Testis (tissue), 3 donors: ENCODE measurements around the gene BAD. TPM values are rescaled to one million over a fixed set of nuclear protein-coding genes. Genes with fewer than 3 reads are reported as not detected.
A peak's percentile ranks its signal among the peaks of the same experiment; 100 is the strongest.

Experiments
- DNase-seq: peaks from one replicate; pipeline ENCODE4 v3.0.0-alpha.2; 2019
- H3K27ac ChIP-seq, 2 donors: fragments of 200-600 bp; sonication (generic); one replicate each; pipeline ENCODE4 v1.5.1; 2019
- H3K27me3 ChIP-seq: fragments of 200-600 bp; sonication (generic); one replicate; pipeline ENCODE4 v1.5.1; 2019
- H3K36me3 ChIP-seq: fragments of 200-600 bp; sonication (generic); one replicate; pipeline ENCODE4 v1.5.1; 2017; ENCODE audit warnings: low read depth; ENCODE audit errors: missing control alignments
- H3K4me1 ChIP-seq: fragments of 200-600 bp; sonication (generic); one replicate; pipeline ENCODE4 v1.5.1; 2019
- H3K4me3 ChIP-seq, 2 donors: fragments of 200-600 bp; sonication (generic); one replicate each; pipeline ENCODE4 v1.5.1; 2017 to 2019
- H3K9me3 ChIP-seq: fragments of 200-600 bp; sonication (generic); one replicate; pipeline ENCODE4 v1.5.1; 2017
- POLR2A ChIP-seq: fragments of 450-650 bp; IDR thresholded peaks from one replicate; pipeline ENCODE4 v1.6.1; 2017; ENCODE audit warnings: antibody characterized with exemption, mild to moderate bottlenecking, moderate library complexity
- WGBS, 2 donors: methylation state at CpG; one replicate each; pipeline ENCODE4 v1.1.5; 2018; 5-methylcytosine and 5-hydroxymethylcytosine counted together
- intact Hi-C: fragments of 100-400 bp; cut with DNase I; formaldehyde crosslinking; loops from one replicate; pipeline ENCODE4 v1.15.1; 2023; ENCODE audit warnings: low total_unique reads
- polyA plus RNA-seq: library from polyadenylated mRNA; stranded (reverse); fragments of 350-450 nt; fragmentation: Illumina TruSeq; extraction: RNeasy Lipid Tissue Mini Kit (QIAGEN cat#74804); gene quantifications from one replicate; pipeline ENCODE4 v1.2.3, GENCODE V29; 2014; ENCODE audit warnings: low read depth, low replicate concordance; ENCODE audit not compliant: insufficient read depth
- total RNA-seq, 2 donors: library from RNA; depleted of rRNA; stranded (reverse); fragments of >200 nt; gene quantifications; one replicate each; pipeline ENCODE4 v1.2.3, GENCODE V29; 2016
- TF ChIP-seq, protein P1 (sequence below), 3 experiments: fragments of 450-650 bp in 2 of 3; fragments of 200-600 bp in 1 of 3; sonication (generic) in 1 of 3; IDR thresholded peaks; one replicate each; pipeline ENCODE4 v1.5.1; 2016 to 2019; ENCODE audit warnings: antibody characterized with exemption in 3 of 3, mild to moderate bottlenecking in 2 of 3, moderate library complexity in 1 of 3

Gene BAD
- total and polyA plus RNA-seq, 3 donors from 2014 or later: 85.2 to 110 (median 88.7) TPM

DNA sequence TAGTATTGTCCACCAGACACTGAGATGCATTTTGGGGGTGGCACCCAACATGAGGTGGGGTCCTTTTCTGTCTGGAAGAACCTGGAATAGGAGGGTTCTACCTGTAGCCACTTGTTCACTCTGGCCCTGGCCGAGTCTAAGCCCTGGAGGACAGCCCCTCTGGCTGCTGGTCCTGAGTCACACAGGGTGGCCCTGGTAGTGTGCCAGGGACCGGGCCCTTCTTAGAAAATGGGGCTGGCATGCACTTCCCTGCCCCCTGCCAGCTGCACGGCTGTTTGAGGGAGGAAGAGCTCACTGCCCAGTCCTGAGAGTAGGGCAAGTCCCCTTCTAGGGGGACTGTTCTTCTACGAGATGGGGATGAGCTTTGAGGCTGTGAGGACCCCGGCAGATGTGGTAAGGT, 31.0 kb downstream of the BAD start:
- Histone ChIP-seq H3K4me3 (no peak overlapping the region), H3K27ac (no peak overlapping the region), H3K36me3 (no peaks in the 10 kb centered on the region), H3K4me1 (peaks cover 22% of the 10 kb centered on the region), H3K27me3 (no peaks in the 10 kb centered on the region), H3K9me3 (no peaks in the 10 kb centered on the region)
- intact Hi-C loops: no loop called here
- no peak for DNase-seq
- WGBS, 2 donors: 71 to 78% methylated on average over 2 to 5 of the region's 5 CpGs
- TF ChIP-seq, protein P1, sequence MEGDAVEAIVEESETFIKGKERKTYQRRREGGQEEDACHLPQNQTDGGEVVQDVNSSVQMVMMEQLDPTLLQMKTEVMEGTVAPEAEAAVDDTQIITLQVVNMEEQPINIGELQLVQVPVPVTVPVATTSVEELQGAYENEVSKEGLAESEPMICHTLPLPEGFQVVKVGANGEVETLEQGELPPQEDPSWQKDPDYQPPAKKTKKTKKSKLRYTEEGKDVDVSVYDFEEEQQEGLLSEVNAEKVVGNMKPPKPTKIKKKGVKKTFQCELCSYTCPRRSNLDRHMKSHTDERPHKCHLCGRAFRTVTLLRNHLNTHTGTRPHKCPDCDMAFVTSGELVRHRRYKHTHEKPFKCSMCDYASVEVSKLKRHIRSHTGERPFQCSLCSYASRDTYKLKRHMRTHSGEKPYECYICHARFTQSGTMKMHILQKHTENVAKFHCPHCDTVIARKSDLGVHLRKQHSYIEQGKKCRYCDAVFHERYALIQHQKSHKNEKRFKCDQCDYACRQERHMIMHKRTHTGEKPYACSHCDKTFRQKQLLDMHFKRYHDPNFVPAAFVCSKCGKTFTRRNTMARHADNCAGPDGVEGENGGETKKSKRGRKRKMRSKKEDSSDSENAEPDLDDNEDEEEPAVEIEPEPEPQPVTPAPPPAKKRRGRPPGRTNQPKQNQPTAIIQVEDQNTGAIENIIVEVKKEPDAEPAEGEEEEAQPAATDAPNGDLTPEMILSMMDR (IDR thresholded peaks at IDR 0.05): no peak
- no peak for TF ChIP-seq POLR2A

DNA sequence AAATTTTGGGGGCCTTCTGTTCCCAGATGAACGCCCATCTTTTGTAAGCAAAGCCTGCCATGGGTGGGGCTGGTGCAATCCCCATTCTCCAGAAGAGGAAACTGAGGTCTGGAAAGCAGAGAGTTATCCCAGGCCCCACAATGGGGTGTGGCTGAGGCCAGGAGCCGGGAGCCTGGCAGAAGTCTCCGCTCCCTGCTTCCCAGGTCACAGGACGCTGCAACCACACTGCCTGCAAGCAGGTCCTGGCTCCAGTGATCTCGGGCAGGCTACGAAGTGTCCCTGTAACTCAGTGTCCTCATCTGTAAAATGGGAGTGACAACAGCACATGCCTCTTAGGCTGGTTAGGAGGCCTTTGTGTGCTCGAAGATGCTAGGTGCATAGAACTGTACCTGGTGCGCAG, 31.4 kb downstream of the BAD start:
- peaks cover 22% of the 10 kb centered on the region for H3K4me1 ChIP-seq
- H3K27ac ChIP-seq: peak overlapping the region in 1 of 2 donors; percentile 72
- TF ChIP-seq POLR2A: no peak
- TF ChIP-seq, protein P1 (IDR thresholded peaks at IDR 0.05): no peak
- H3K27me3 ChIP-seq: no peaks in the 10 kb centered on the region
- WGBS, 2 donors: 79% methylated on average over 8 of the region's 8 CpGs
- no peaks in the 10 kb centered on the region for H3K36me3 ChIP-seq
- no peak overlapping the region for H3K4me3 ChIP-seq
- no peaks in the 10 kb centered on the region for H3K9me3 ChIP-seq
- DNase-seq: no peak
- intact Hi-C loops: no loop called here

DNA sequence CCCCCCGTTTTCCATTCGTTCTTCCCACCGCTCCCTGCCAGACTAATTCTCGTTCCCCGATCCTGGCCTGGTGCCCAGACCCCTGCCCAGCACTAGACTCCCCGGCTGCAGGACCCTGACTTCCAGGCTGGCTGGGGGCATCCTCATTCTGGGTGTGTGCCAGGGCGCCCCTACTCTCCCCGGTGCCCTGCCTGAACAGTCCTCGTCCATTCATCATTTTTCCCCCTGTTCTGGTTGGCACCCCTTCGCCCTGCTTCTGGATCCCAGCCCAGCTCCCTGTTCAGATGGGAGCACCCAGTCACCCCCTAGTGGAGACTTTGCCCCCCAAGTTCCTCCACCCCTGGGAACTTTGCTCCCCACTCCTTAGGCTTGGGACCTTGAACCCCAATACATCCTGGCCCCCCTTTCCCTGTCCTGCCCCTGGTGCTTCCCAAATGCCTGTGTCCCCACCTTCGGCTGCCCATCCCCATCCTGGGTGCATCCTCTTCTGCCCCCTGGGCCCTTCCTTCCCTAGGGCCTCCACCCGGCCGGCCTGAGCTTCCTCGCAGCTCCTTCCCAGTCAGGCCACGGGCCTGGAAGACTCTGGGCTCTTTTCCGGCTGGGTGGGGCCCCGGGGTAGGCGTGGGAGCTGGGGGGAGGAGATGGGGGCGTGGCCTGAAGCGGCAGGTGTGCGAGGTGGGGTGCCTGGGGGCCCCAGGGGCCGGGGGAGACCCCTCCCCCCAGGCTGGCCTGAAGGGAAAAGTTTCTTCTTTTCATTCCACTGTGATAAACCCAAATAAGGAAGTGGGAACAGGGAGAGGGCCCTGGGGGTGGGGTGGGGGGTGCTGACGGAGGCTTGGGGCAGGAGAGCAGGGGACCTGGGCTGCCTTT, 32.2 kb downstream of the BAD start:
- WGBS, 2 donors: 3 to 4% methylated on average over 12 to 23 of the region's 23 CpGs
- H3K27ac ChIP-seq: peak overlapping the region; percentile 72
- TF ChIP-seq, protein P1 (IDR thresholded peaks at IDR 0.05): peak in 2 of 3 experiments; percentile 10 to 22
- no peak for TF ChIP-seq POLR2A
- intact Hi-C loops: no loop called here
- H3K4me3 ChIP-seq: peak overlapping the region; percentile 83 to 84
- H3K36me3 ChIP-seq: no peaks in the 10 kb centered on the region
- peak; percentile 46 for DNase-seq
- no peaks in the 10 kb centered on the region for H3K9me3 ChIP-seq
- no peaks in the 10 kb centered on the region for H3K27me3 ChIP-seq
- H3K4me1 ChIP-seq: peaks cover 30% of the 10 kb centered on the region

DNA sequence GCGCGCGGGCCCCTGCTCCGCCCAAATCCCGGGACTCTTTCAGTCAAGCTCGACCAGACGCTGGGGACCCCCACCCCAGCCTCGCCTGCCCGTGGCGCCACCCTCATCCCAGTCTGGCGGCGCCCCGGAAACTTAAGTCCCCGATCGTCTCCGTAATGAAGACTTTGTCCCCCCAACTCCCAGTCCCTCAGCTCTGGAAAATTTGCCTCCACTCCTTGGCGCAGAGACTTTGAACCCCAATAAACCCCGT, 32.8 kb downstream of the BAD start:
- Histone ChIP-seq H3K36me3 (no peaks in the 10 kb centered on the region), H3K4me3 (peak overlapping the region; percentile 83 to 84), H3K27ac (peak overlapping the region; percentile 72), H3K27me3 (no peaks in the 10 kb centered on the region), H3K4me1 (peaks cover 30% of the 10 kb centered on the region), H3K9me3 (no peaks in the 10 kb centered on the region)
- WGBS, 2 donors: 0% methylated on average over 13 to 18 of the region's 18 CpGs
- intact Hi-C loops: no loop called here
- DNase-seq: no peak
- TF ChIP-seq, protein P1 (IDR thresholded peaks at IDR 0.05): no peak
- TF ChIP-seq POLR2A: no peak
